ENCODE results near the gene LOXL1. TPM values are rescaled to one million over a fixed set of nuclear protein-coding genes. Genes with fewer than 3 reads are reported as not detected.
A peak's percentile ranks its signal among the peaks of the same experiment; 100 is the strongest.

LOXL1 gene
- polyA plus RNA-seq, 3 donors: 0.07 TPM; not detected in 2

DNA sequence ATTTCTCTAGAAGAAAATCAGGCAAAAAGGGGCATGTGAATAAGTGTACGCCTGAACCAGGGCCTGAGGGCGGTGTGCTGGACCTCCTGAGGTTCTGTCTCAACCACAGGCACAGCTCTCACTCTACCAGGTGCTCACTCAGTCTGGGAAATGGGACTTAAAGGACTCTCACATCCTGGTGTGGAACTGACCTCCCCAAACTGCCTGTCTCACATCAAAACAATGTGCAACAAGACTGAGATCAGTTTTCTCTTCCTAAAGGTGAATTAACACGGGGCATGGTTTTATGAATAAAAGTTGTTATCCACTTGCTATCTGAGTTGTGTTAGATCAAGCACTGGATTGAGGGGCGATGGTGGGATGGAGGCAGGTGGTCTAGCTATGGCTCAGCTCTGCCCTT, 61.0 kb downstream of the LOXL1 start:
- H3K27me3 ChIP-seq (ENCODE audit: control insufficient read depth in 2 of 2, insufficient read depth in 2 of 2, low read length in 2 of 2): no peaks in the 10 kb centered on the region
- intact Hi-C loops (cut with micrococcal nuclease): no loop called here
- Mint-ChIP-seq H3K36me3 (peaks cover 15 to 30% of the 10 kb centered on the region in 2 donors), H3K4me1 (peaks cover 26% of the 10 kb centered on the region), H3K4me3 (no peak overlapping the region), H3K27ac (no peak overlapping the region), H3K9me3 (no peaks in the 10 kb centered on the region), H3K27me3 (ENCODE audit: low read depth in 3 of 3) (peaks cover 0 to 2% (median 0%) of the 10 kb centered on the region in 3 donors)
- no peak overlapping the region for H3K9ac ChIP-seq (ENCODE audit: insufficient read depth, low read length, poor library complexity, severe bottlenecking)
- H3K79me2 ChIP-seq (ENCODE audit: insufficient read depth, low read length): peaks cover 8% of the 10 kb centered on the region
- H3K9me3 ChIP-seq (replicated peaks in 1 of 2; ENCODE audit: control insufficient read depth in 1 of 2, insufficient read depth in 1 of 2, low read length in 2 of 2): no peaks in the 10 kb centered on the region
- no peak overlapping the region for H2AFZ ChIP-seq (ENCODE audit: insufficient read depth, low read depth, low read length, poor library complexity, severe bottlenecking)
- no peak for DNase-seq
- H4K20me1 ChIP-seq (ENCODE audit: insufficient read depth, low read length): no peaks in the 10 kb centered on the region
- TF ChIP-seq, protein P1, sequence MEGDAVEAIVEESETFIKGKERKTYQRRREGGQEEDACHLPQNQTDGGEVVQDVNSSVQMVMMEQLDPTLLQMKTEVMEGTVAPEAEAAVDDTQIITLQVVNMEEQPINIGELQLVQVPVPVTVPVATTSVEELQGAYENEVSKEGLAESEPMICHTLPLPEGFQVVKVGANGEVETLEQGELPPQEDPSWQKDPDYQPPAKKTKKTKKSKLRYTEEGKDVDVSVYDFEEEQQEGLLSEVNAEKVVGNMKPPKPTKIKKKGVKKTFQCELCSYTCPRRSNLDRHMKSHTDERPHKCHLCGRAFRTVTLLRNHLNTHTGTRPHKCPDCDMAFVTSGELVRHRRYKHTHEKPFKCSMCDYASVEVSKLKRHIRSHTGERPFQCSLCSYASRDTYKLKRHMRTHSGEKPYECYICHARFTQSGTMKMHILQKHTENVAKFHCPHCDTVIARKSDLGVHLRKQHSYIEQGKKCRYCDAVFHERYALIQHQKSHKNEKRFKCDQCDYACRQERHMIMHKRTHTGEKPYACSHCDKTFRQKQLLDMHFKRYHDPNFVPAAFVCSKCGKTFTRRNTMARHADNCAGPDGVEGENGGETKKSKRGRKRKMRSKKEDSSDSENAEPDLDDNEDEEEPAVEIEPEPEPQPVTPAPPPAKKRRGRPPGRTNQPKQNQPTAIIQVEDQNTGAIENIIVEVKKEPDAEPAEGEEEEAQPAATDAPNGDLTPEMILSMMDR (IDR thresholded peaks at IDR 0.05): no peak
- 85% methylated on average over 2 of the region's 4 CpGs for WGBS (ENCODE audit: insufficient coverage)
- no peak overlapping the region for H3K4me3 ChIP-seq (replicated peaks in 1 of 3; ENCODE audit: low read depth in 2 of 3, low read length in 3 of 3)
- no peak overlapping the region for H3K4me2 ChIP-seq (replicated peaks; ENCODE audit: extremely low read depth, low read length, poor library complexity, severe bottlenecking)
- peaks cover 30 to 38% of the 10 kb centered on the region in 2 donors for H3K4me1 ChIP-seq (ENCODE audit: control insufficient read depth in 1 of 2, insufficient read depth in 2 of 2, low read length in 2 of 2)
- H3K36me3 ChIP-seq (replicated peaks in 1 of 2; ENCODE audit: control insufficient read depth in 1 of 2, insufficient read depth in 2 of 2, low read length in 2 of 2): peaks cover 0 to 9% of the 10 kb centered on the region in 2 donors
- no peak overlapping the region for H3K27ac ChIP-seq (ENCODE audit: low read depth in 1 of 2, low read length in 2 of 2)

DNA sequence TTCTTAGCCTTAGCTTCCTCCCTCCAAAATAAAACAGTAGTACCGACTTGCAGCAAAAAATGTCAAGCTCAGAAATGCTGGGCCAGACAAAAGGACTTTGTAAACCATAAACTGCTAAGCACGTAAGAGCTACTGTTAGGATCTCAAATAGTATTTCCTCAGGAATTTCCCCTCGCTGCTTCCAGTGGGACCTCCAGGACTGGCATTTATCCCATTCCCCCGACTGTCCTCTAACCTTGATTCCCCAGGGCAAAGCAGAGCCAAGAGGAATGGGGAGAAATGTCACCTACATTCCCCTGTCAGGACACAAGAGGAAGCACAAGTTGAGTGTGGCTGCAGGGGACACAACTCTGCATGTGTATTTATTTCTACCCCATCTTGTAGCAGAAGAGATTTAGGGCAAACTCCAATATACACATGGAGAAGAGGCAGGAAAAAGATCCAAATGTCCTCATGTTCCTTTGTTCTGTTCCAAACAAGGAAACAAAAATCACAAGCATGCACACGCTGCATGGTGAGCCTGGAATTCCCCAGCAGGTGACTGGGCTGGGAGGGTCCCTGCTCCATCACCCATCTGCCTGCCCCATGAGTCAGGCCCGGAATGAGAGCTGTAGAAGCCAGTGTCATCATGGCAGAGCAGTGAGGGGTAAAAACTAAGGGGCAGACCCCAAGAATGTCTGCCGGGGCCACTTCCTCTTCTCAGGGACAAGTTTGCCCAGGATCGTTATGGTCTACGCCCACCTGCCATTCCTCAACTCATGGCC, 61.6 kb downstream of the LOXL1 start:
- Mint-ChIP-seq H3K9me3 (no peaks in the 10 kb centered on the region), H3K4me1 (peaks cover 26% of the 10 kb centered on the region), H3K27ac (no peak overlapping the region), H3K27me3 (ENCODE audit: low read depth in 3 of 3) (peaks cover 0 to 2% (median 0%) of the 10 kb centered on the region in 3 donors), H3K36me3 (peaks cover 15 to 30% of the 10 kb centered on the region in 2 donors), H3K4me3 (no peak overlapping the region)
- WGBS (ENCODE audit: insufficient coverage): 61% methylated on average over 6 of the region's 9 CpGs
- H3K4me3 ChIP-seq (replicated peaks in 1 of 3; ENCODE audit: low read depth in 2 of 3, low read length in 3 of 3): no peak overlapping the region
- intact Hi-C loops (cut with micrococcal nuclease): no loop called here
- peaks cover 30 to 38% of the 10 kb centered on the region in 2 donors for H3K4me1 ChIP-seq (ENCODE audit: control insufficient read depth in 1 of 2, insufficient read depth in 2 of 2, low read length in 2 of 2)
- no peaks in the 10 kb centered on the region for H4K20me1 ChIP-seq (ENCODE audit: insufficient read depth, low read length)
- no peaks in the 10 kb centered on the region for H3K9me3 ChIP-seq (replicated peaks in 1 of 2; ENCODE audit: control insufficient read depth in 1 of 2, insufficient read depth in 1 of 2, low read length in 2 of 2)
- H3K79me2 ChIP-seq (ENCODE audit: insufficient read depth, low read length): peaks cover 8% of the 10 kb centered on the region
- no peak overlapping the region for H2AFZ ChIP-seq (ENCODE audit: insufficient read depth, low read depth, low read length, poor library complexity, severe bottlenecking)
- TF ChIP-seq, protein P1 (IDR thresholded peaks at IDR 0.05): no peak
- no peak overlapping the region for H3K9ac ChIP-seq (ENCODE audit: insufficient read depth, low read length, poor library complexity, severe bottlenecking)
- H3K27ac ChIP-seq (ENCODE audit: low read depth in 1 of 2, low read length in 2 of 2): no peak overlapping the region
- H3K36me3 ChIP-seq (replicated peaks in 1 of 2; ENCODE audit: control insufficient read depth in 1 of 2, insufficient read depth in 2 of 2, low read length in 2 of 2): peaks cover 0 to 9% of the 10 kb centered on the region in 2 donors
- DNase-seq: peak in 1 of 3 donors; percentile 62
- H3K4me2 ChIP-seq (replicated peaks; ENCODE audit: extremely low read depth, low read length, poor library complexity, severe bottlenecking): no peak overlapping the region
- H3K27me3 ChIP-seq (ENCODE audit: control insufficient read depth in 2 of 2, insufficient read depth in 2 of 2, low read length in 2 of 2): no peaks in the 10 kb centered on the region

All from CD14-positive monocyte (primary cell).